Measurements from ENCODE around the gene PRC1.

GRCh38 chr15:90959894-90960293, 34.4 kb downstream of the PRC1 start:
- TF ChIP-seq CTCF (IDR thresholded peaks at IDR 0.05) (no peak), ZFX (IDR thresholded peaks at IDR 0.05; ENCODE audit: borderline replicate concordance) (no peak)

All from 22Rv1 (cell line).